T-helper 2 cell (primary cell): ENCODE measurements around the gene GADD45B.
A peak's percentile ranks its signal among the peaks of the same experiment; 100 is the strongest.

Experiments
- DNase-seq, 5 experiments: peaks; one replicate each; pipeline versions ENCODE4 v3.0.0 to v3.0.0-alpha.2; 2012 to 2022
- total RNA-seq, 2 donors: gene quantifications; one replicate each; lab custom pipeline; 2026; lab: John Stamatoyannopoulos, UW

The GADD45B gene, protein sequence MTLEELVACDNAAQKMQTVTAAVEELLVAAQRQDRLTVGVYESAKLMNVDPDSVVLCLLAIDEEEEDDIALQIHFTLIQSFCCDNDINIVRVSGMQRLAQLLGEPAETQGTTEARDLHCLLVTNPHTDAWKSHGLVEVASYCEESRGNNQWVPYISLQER
- 267 to 449 reads per million in 2 donors for total RNA-seq

GRCh38 chr19:2475702-2476450, at the start of gene GADD45B:
GADD45B (plus strand) TSS chr19:2476127; CDS start chr19:2476359, 232 bp downstream.
- DNase-seq, result peak; percentile 91 to 95 (median 94)

DNA sequence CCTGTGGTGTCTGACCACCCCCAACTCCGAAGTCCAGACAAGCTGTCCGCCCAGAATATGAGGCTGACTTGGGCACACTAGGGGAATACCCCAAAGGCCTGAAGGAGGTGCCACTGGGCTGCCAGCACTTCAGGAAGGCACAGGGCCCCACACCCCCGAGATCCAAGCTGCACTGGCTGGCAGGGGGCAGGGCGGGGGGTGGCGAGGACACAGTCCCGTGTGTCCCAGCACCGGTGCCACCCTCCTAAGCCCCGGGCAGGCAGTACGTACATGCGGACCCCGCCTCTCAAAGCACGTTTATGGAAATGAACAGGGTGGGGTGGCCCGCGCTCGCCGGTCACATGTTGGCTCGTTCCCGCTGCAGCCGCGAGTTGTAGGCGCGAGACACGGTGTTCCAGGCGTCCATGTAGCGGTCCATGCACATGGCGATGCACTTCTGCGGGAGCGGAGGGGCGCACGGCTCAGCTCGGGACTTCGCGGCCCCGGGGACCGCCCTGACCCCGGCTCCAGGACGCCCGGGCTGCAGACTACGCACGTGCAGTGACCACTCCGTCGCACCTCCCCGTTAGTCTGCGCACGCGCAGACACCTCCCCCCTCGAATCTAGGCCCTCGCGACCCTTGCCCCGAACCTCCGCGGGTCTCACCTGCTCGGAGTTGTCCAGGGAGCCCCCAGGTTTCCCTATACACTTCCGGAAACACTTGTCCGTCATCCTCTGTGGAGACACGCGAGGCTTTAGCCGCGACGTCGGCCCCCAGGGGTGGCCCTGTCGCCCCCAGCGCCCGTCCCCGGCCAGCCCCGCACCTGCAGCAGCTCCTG, 49.1 kb upstream of the GADD45B start:
- DNase-seq, result peak in 3 of 5 experiments; percentile 8 to 45 (median 14)

GRCh38 chr19:2427429-2428320, 48.3 kb upstream of the GADD45B start, which contains the start of gene TIMM13:
TIMM13 (minus strand) TSS chr19:2427586; CDS start chr19:2427533, 53 bp downstream.
- peak; percentile 92 to 97 (median 95) for DNase-seq

DNA sequence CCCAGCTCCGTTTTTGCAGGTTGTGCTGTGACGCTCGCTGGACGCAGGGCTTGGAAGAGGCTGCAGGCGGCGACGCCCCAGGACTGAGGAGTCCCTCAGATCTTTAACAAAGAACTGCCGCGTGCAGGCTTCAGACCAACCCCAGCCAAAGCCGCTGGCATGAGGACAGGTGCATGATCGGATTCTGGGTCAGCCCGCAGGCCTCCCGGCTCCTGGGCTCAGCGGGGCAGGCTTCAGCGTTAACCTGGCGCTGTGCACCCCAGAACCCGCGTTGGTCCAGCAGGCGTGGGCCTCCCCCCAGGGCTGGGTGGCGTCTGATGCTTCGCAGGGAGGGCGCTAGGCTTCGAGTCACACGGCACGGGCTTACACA, 47.6 kb upstream of the GADD45B start:
- DNase-seq, result no peak

GRCh38 chr19:2428756-2429711, 46.9 kb upstream of the GADD45B start:
- DNase-seq, result no peak

DNA sequence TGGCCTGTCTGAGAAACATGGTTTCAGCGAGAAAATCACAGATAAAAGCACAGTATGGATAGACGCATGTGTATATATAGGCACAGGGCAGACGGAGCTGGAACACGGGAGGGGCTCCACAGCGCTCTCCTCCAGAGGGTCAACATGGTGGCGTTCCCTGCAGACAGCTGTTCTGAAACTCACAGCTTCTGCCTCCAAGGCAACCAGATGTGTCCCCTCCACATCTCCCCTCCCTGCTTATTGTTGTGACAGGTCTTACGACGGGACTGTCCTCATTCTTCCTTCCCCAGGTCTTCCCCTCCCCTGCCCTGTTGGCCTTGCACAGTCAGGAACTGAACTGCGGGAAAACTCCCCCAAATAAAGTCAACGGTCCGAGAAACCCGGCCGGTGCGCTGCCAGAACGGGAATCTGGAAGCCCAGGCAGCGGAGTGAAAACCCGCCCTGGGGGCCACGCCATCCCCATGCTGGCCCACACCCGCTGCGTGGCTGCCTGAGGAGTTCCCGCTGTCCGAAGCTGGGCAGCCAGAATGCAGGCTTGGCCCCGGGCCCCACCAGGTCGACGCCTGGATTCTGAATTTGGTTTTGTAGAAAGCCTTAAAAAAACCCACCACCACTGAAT, 45.9 kb upstream of the GADD45B start:
- no peak for DNase-seq

- DNase-seq, result no peak
These were observed 44.4 kb upstream of the GADD45B start for GRCh38 chr19:2431318-2432055.

DNA sequence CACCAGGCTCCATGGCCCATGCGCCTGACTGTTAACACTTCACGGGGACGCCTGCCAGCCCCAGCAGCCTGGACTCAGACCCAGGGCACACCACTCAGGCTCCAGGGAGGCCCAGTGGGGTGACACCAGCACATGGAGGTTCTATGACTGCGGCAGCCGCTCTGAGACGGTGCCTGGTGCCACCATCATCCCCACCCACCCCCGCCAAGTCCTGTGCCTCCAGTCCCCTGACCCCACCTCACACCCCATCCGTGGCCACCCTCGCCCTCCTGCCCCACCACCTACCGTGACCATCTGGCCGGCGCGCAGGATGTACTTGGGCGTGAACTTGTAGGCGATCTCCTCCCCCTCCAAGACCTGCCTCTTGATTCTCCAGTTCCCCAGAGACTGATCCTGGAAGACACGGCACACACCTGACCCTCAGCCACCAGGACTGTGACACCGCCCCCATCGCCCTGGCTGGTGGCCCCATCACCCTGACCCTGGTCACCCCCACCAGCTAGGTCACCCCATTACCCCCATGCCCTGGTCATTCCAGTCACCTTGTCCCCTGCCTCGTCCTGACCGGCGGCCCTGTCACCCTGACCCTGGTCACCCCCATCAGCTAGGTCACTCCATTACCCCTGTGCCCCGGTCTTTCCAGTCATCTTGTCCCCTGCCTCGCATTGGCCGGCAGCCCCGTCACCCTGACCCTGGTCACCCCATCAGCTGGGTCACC, 43.6 kb upstream of the GADD45B start:
- no peak for DNase-seq

DNA sequence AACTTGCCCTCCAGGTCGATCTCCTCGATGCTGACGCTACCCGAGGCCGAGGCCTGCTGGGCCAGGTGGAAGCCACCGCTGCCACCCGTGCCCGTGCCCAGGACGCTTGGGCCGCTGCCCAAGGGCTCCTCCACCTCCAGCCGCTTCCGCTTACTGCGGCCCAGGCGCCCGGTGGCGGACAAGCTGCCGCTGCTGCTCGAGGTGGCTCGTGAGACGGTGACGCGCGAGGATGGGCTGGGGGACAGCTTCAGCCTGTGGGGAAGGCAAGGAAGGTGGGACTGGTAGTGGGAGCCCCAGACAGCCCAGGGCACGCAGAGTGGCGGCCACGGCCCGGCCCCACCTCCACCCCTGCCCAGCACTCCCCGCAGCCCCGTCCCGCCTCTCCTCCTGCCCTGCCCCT, 42.1 kb upstream of the GADD45B start:
- DNase-seq, result no peak

GRCh38 chr19:2434267-2434666, 41.7 kb upstream of the GADD45B start:
- DNase-seq, result no peak

- DNase-seq, result no peak
These were observed 41.1 kb upstream of the GADD45B start for GRCh38 chr19:2434721-2435265.

- DNase-seq, result no peak
These were observed 39.5 kb upstream of the GADD45B start for GRCh38 chr19:2436384-2436783.

- DNase-seq, result no peak
These were observed 39.0 kb upstream of the GADD45B start for GRCh38 chr19:2436926-2437325.

DNA sequence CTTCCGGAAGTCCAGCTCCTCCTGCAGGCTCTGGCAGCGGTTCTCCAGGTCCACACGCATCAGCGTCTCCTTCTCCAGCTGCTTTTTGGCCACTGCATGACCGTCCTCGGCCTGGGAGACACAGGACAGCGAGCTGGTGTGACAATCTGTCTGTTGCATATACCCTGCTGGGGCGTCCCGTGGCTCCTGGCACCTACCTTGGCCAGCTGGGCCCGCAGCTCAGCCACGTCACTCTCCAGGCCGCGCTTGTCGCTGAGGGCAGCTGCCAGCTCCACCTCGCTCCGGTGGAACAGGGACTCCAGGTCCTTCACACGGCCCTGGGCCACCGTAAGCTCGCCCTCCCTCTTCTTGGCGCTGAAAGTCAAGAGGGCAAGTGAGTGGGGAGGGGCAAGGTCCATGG, 37.7 kb upstream of the GADD45B start:
- no peak for DNase-seq

DNA sequence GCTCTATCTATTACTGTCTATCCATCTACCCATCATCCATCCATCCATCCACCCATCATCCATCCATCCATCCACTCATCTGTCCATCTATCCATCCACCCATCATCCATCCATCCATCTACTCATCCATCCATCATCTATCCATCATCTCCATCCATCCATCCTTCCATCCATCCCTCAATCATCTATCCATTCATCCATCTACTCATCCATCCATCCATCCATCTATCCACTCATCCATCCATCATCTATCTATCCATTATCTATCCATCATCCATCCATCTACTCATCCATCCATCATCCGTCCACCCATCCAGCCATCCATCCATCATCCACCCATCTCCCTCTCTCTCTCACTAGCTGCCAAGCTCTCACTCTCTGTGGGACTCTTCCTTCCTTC, 35.4 kb upstream of the GADD45B start:
- DNase-seq, result no peak

DNA sequence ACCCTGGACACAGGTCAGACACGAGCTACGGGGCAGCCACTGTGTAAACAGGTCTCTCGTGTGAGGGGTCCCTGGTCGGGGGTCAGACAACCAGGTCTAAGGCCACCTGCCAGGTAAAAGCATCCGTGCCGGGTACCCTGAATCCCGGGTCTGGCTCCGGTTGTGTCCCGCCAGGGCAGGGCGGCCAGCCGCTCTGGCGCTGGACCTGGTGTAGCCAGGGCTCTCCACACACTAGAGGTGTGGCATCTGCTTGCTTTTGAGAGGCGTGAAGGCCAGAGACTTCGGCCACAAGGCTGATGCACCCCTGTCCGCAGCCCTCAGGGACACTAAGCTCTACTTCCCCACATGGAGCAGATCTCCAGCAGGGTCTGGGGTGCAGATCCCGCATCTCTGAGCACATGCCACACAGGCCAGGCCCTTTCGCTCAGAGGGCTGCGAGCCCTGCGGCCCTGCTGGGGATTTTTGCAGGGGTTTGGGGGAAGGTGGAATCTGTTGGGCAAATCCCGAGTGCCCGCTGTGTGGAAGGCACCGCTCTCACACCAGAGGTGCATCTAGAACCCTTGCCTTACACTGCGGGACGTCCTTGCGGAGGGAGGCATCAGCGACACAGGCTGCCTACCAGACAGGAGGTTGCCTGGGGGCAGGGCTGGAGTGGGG, 34.7 kb upstream of the GADD45B start:
- no peak for DNase-seq

DNA sequence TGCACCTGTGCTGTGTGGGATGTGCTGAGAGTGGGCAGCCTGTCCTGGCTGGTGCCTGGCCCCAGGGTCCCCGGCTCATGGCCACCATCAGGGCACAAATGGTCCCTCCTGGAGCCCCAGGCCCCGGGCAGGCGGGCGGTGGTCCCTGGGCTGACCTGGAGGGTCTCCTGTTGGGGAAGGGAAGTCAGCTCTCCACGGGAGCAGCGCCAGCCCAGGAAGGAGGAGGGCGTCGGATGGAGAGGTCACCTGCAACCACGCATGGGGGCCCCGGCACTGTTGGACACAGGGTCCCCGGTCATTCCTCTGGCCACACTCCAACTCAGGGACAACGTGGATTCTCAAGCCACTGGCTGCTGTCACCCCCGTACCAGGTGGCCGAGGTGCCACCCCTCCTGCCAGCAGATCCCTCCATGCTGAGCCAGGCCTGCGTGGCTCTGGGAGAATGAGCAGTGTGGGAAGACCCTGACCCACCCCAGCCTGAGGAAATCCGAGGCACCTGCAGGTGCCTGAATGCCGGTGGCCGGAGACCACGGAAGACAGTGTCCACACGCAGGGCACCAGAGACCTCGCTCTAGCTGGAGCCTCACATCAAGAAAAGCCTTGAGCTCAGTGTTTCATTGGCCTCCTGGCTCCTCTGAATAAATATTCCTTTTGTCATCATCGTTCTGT, 32.7 kb upstream of the GADD45B start:
- DNase-seq, result no peak

GRCh38 chr19:2443785-2444182, 32.1 kb upstream of the GADD45B start:
- DNase-seq, result no peak
